Neural cell (in vitro differentiated cells): ENCODE measurements around the gene LMLN. TPM values are rescaled to one million over a fixed set of nuclear protein-coding genes. Genes with fewer than 3 reads are reported as not detected.

Source experiments
- H2AFZ ChIP-seq: fragments of 200-600, 300-800 bp; sonication (generic), shearing (Covaris generic); 2 replicates; pipeline ENCODE4 v1.6.0; 2014; ENCODE audit warnings: low read depth, mild to moderate bottlenecking, antibody characterized with exemption, low read length, moderate library complexity
- H3F3A ChIP-seq: fragments of 200-600 bp; shearing (Covaris generic); 2 replicates; pipeline ENCODE4 v1.6.1; 2016; ENCODE audit warnings: mild to moderate bottlenecking, moderate library complexity, mixed read lengths, antibody characterized with exemption, low read length; ENCODE audit not compliant: insufficient read depth, poor library complexity, severe bottlenecking
- H3K27ac ChIP-seq: fragments of 200-600, 300-800 bp; sonication (generic), shearing (Covaris generic); 2 replicates; pipeline ENCODE4 v1.5.1; 2014; ENCODE audit warnings: mild to moderate bottlenecking, low read length, moderate library complexity
- H3K27me3 ChIP-seq: fragments of 300-800, 200-600 bp; sonication (generic), shearing (Covaris generic); 2 replicates; pipeline ENCODE4 v1.6.0; 2014; ENCODE audit warnings: mild to moderate bottlenecking, low read depth, low read length, moderate library complexity; ENCODE audit not compliant: insufficient read depth
- H3K36me3 ChIP-seq: fragments of 300-800, 200-600 bp; sonication (generic), shearing (Covaris generic); 2 replicates; pipeline ENCODE4 v1.5.1; 2014; ENCODE audit warnings: mild to moderate bottlenecking, antibody characterized with exemption, low read length, moderate library complexity; ENCODE audit not compliant: insufficient read depth
- H3K4me2 ChIP-seq: fragments of 300-800, 200-600 bp; sonication (generic), shearing (Covaris generic); 2 replicates; pipeline ENCODE4 v1.6.0; 2014; ENCODE audit warnings: mild to moderate bottlenecking, low read length
- H3K4me3 ChIP-seq: fragments of 300-800, 200-600 bp; sonication (generic), shearing (Covaris generic); 2 replicates; pipeline ENCODE4 v1.5.1; 2014; ENCODE audit warnings: mild to moderate bottlenecking, low read length, moderate library complexity
- H3K79me2 ChIP-seq: fragments of 200-600 bp; shearing (Covaris generic); replicated peaks from 2 replicates; pipeline ENCODE4 v1.6.0; 2014; ENCODE audit warnings: mild to moderate bottlenecking, low read length, moderate library complexity; ENCODE audit not compliant: insufficient read depth
- H3K9ac ChIP-seq: fragments of 300-800, 200-600 bp; sonication (generic), shearing (Covaris generic); 2 replicates; pipeline ENCODE4 v1.6.1; 2016; ENCODE audit warnings: mild to moderate bottlenecking, low read length, mixed read lengths
- H3K9me2 ChIP-seq: fragments of 200-600 bp; shearing (Covaris generic); 2 replicates; pipeline ENCODE4 v1.6.1; 2016; ENCODE audit warnings: mild to moderate bottlenecking, low read length, mixed read lengths; ENCODE audit not compliant: insufficient read depth
- H3K9me3 ChIP-seq: fragments of 200-600, 300-800 bp; sonication (generic), shearing (Covaris generic); 2 replicates; pipeline ENCODE4 v1.6.1; 2016; ENCODE audit warnings: mild to moderate bottlenecking, mixed run types, low read length, moderate library complexity, mixed read lengths
- H4K20me1 ChIP-seq: fragments of 200-600 bp; shearing (Covaris generic); 2 replicates; pipeline ENCODE4 v1.6.1; 2016; ENCODE audit warnings: mild to moderate bottlenecking, mixed run types; ENCODE audit not compliant: insufficient read depth
- EP300 ChIP-seq: fragments of 450-650 bp; conservative IDR thresholded peaks from 2 replicates; pipeline ENCODE4 v1.6.1; 2014; ENCODE audit warnings: antibody characterized with exemption, mild to moderate bottlenecking, moderate library complexity; ENCODE audit not compliant: poor library complexity, severe bottlenecking
- EZH2 ChIP-seq: fragments of 200-600, 300-800 bp; shearing (Covaris generic), sonication (generic); IDR thresholded peaks from 2 replicates; pipeline ENCODE4 v1.6.1; 2014; ENCODE audit warnings: antibody characterized with exemption, low read length, borderline replicate concordance, mild to moderate bottlenecking; ENCODE audit not compliant: insufficient read depth, poor library complexity, severe bottlenecking
- MXI1 ChIP-seq: fragments of 450-650 bp; conservative IDR thresholded peaks from 2 replicates; pipeline ENCODE4 v1.6.1; 2014; ENCODE audit warnings: antibody characterized with exemption, mild to moderate bottlenecking; ENCODE audit not compliant: poor library complexity, severe bottlenecking
- POLR2AphosphoS5 ChIP-seq: IDR thresholded peaks from 2 replicates; pipeline ENCODE4 v1.6.1; 2012
- RAD21 ChIP-seq: fragments of 450-650 bp; conservative IDR thresholded peaks from 2 replicates; pipeline ENCODE4 v1.6.1; 2014; ENCODE audit warnings: antibody characterized with exemption, mild to moderate bottlenecking, moderate library complexity
- SMC3 ChIP-seq: fragments of 450-650 bp; conservative IDR thresholded peaks from 2 replicates; pipeline ENCODE4 v1.6.1; 2014; ENCODE audit warnings: antibody characterized with exemption, mild to moderate bottlenecking, moderate library complexity; ENCODE audit not compliant: poor library complexity
- TAF1 ChIP-seq: IDR thresholded peaks from 2 replicates; pipeline ENCODE4 v1.6.1; 2012; ENCODE audit warnings: low read depth
- polyA plus RNA-seq: library from polyadenylated mRNA; depleted of rRNA; stranded (reverse); fragments of >200 nt; gene quantifications from 2 replicates; pipeline ENCODE4 v1.2.3, GENCODE V29; 2014
- TF ChIP-seq, protein P1 (sequence below): fragments of 450-650 bp; IDR thresholded peaks from 2 replicates; pipeline ENCODE4 v1.5.1; 2014; ENCODE audit warnings: antibody characterized with exemption, mild to moderate bottlenecking, moderate library complexity; ENCODE audit not compliant: poor library complexity, severe bottlenecking
- TF ChIP-seq, protein P2 (sequence below): IDR thresholded peaks from 2 replicates; pipeline ENCODE4 v1.6.1; 2012; ENCODE audit warnings: borderline replicate concordance

Gene LMLN
- polyA plus RNA-seq, 1 donor from 2014 or later, result 3.1 TPM

DNA sequence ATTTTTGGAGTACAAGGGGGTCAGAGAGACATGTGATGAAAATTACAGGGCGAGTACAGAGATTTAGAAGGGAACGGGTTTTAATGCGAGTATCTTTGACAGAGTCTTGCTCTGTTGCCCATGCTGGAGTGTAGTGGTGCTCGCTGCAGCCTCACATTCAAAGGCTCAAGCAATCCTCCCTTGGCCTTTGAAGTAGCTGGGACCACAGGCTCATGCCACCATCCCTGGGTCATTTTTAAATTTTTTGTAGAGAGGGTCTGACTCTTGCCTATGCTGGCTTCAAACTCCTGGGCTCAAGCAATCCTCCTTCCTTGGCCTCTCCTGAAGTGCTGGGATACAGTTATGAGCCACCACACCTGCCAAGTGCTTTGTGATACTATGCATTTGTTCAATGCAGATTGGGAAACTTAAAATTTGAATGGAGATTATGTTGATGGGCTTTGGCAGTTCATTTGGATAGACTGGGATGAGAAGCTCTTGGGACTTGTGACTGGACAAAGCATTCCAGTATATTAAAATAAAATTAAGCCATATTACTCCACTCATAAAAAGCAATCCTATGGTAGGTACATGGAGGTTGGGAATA lies 4.0 kb upstream of the LMLN start:
- no peak overlapping the region for H2AFZ ChIP-seq
- no peak overlapping the region for H3K4me3 ChIP-seq
- H3K9ac ChIP-seq, result no peak overlapping the region
- H3K36me3 ChIP-seq, result peaks cover 14% of the 10 kb centered on the region
- H3F3A ChIP-seq, result no peaks in the 10 kb centered on the region
- H3K4me2 ChIP-seq, result no peak overlapping the region
- H3K27me3 ChIP-seq, result no peaks in the 10 kb centered on the region
- no peaks in the 10 kb centered on the region for H3K9me2 ChIP-seq
- no peaks in the 10 kb centered on the region for H4K20me1 ChIP-seq
- no peak overlapping the region for H3K27ac ChIP-seq
- no peaks in the 10 kb centered on the region for H3K9me3 ChIP-seq
- H3K79me2 ChIP-seq, result peaks cover 30% of the 10 kb centered on the region
- TF ChIP-seq MXI1, result no peak
- TF ChIP-seq, protein P1, sequence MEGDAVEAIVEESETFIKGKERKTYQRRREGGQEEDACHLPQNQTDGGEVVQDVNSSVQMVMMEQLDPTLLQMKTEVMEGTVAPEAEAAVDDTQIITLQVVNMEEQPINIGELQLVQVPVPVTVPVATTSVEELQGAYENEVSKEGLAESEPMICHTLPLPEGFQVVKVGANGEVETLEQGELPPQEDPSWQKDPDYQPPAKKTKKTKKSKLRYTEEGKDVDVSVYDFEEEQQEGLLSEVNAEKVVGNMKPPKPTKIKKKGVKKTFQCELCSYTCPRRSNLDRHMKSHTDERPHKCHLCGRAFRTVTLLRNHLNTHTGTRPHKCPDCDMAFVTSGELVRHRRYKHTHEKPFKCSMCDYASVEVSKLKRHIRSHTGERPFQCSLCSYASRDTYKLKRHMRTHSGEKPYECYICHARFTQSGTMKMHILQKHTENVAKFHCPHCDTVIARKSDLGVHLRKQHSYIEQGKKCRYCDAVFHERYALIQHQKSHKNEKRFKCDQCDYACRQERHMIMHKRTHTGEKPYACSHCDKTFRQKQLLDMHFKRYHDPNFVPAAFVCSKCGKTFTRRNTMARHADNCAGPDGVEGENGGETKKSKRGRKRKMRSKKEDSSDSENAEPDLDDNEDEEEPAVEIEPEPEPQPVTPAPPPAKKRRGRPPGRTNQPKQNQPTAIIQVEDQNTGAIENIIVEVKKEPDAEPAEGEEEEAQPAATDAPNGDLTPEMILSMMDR, result no peak
- TF ChIP-seq EZH2, result no peak
- TF ChIP-seq EP300, result no peak
- no peak for TF ChIP-seq TAF1
- TF ChIP-seq, protein P2, sequence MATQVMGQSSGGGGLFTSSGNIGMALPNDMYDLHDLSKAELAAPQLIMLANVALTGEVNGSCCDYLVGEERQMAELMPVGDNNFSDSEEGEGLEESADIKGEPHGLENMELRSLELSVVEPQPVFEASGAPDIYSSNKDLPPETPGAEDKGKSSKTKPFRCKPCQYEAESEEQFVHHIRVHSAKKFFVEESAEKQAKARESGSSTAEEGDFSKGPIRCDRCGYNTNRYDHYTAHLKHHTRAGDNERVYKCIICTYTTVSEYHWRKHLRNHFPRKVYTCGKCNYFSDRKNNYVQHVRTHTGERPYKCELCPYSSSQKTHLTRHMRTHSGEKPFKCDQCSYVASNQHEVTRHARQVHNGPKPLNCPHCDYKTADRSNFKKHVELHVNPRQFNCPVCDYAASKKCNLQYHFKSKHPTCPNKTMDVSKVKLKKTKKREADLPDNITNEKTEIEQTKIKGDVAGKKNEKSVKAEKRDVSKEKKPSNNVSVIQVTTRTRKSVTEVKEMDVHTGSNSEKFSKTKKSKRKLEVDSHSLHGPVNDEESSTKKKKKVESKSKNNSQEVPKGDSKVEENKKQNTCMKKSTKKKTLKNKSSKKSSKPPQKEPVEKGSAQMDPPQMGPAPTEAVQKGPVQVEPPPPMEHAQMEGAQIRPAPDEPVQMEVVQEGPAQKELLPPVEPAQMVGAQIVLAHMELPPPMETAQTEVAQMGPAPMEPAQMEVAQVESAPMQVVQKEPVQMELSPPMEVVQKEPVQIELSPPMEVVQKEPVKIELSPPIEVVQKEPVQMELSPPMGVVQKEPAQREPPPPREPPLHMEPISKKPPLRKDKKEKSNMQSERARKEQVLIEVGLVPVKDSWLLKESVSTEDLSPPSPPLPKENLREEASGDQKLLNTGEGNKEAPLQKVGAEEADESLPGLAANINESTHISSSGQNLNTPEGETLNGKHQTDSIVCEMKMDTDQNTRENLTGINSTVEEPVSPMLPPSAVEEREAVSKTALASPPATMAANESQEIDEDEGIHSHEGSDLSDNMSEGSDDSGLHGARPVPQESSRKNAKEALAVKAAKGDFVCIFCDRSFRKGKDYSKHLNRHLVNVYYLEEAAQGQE, result no peak
- TF ChIP-seq SMC3, result no peak
- no peak for TF ChIP-seq RAD21
- no peak for TF ChIP-seq POLR2AphosphoS5

DNA sequence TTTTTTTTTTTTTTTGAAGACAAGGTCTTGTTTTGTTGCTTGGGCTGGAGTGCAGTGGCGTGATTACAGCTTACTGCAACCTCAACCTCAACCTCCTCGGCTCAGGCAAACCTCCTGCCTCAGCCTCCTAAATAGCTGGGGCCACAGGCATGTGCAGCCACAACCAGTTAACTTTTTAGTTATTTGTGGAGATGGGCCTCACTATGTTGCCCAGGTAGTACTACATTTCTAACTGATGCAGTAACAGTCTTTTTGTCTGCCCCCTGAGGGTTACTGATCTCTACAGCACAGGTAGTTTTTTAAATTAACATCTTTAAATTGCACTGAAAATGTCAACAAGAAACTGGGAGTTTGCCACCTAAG lies 3.4 kb upstream of the LMLN start:
- H3K27ac ChIP-seq, result no peak overlapping the region
- H3K4me2 ChIP-seq, result no peak overlapping the region
- no peak overlapping the region for H3K9ac ChIP-seq
- peaks cover 14% of the 10 kb centered on the region for H3K36me3 ChIP-seq
- TF ChIP-seq EZH2 (no peak), SMC3 (no peak), EP300 (no peak)
- TF ChIP-seq, protein P2, result no peak
- H3K79me2 ChIP-seq, result peaks cover 24% of the 10 kb centered on the region
- no peaks in the 10 kb centered on the region for H3K9me3 ChIP-seq
- H3K9me2 ChIP-seq, result no peaks in the 10 kb centered on the region
- no peaks in the 10 kb centered on the region for H3F3A ChIP-seq
- H2AFZ ChIP-seq, result no peak overlapping the region
- H3K4me3 ChIP-seq, result no peak overlapping the region
- no peaks in the 10 kb centered on the region for H4K20me1 ChIP-seq
- H3K27me3 ChIP-seq, result no peaks in the 10 kb centered on the region
